Smooth muscle cell of trachea (primary cell): ENCODE results near the gene NEUROG2. TPM values are rescaled to one million over a fixed set of nuclear protein-coding genes. Genes with fewer than 3 reads are reported as not detected.

Experiments
- total RNA-seq: library from RNA; depleted of rRNA; stranded (reverse); fragments of >200 nt; gene quantifications from 2 replicates; pipeline ENCODE4 v1.2.1, GENCODE V29; 2014

The NEUROG2 gene
- total RNA-seq: not detected in 2 replicates

GRCh38 chr4:112516066-112516470, at the start of gene NEUROG2:
NEUROG2 (minus strand) TSS chr4:112516180; CDS start chr4:112515475, 705 bp downstream.

Other genes with a start within 250 kb of the NEUROG2 start
- 2.6 and 3.6 TPM in 2 replicates for gene TIFA, start 230.3 kb downstream of the NEUROG2 start, total RNA-seq
- 30.1 and 38.3 TPM in 2 replicates for gene ALPK1, start 218.8 kb downstream of the NEUROG2 start, total RNA-seq
- gene ZGRF1, start 120.7 kb upstream of the NEUROG2 start, total RNA-seq: 3.0 and 16.1 TPM in 2 replicates
- 16.9 and 36.7 TPM in 2 replicates for gene LARP7, start 121.0 kb upstream of the NEUROG2 start, total RNA-seq